Measurements from ENCODE around the gene SETD1A. TPM values are rescaled to one million over a fixed set of nuclear protein-coding genes. Genes with fewer than 3 reads are reported as not detected.

Gene SETD1A
- total and polyA plus RNA-seq, 9 of the 15 experiments (the other 6 are each of a cell fraction or from before 2014, with no cell fraction given): 0.08 to 36.0 (median 4.2) TPM

- TF ChIP-seq KLF13 (tag; IDR thresholded peaks at IDR 0.05; ENCODE audit: borderline replicate concordance, low read depth) (peak; percentile 95), IRF1 (CRISPR knock-in tag; IDR thresholded peaks at IDR 0.05; ENCODE audit: borderline replicate concordance) (no peak), ZBTB2 (IDR thresholded peaks at IDR 0.05) (0 out of 2 replicates have a peak, but pooled peaks have one; percentile 61), SNRNP70 (optimal IDR thresholded peaks at IDR 0.05; ENCODE audit: low read depth, low read length) (no peak), ZBTB43 (CRISPR knock-in tag; IDR thresholded peaks at IDR 0.05) (no peak), CXXC5 (CRISPR knock-in tag; IDR thresholded peaks at IDR 0.05) (peak; percentile 93), SMARCA4 (IDR thresholded peaks at IDR 0.05) (no peak), EGR1 (conservative IDR thresholded peaks at IDR 0.05) (peak; percentile 95), TEAD2 (tag; IDR thresholded peaks at IDR 0.05) (no peak), PATZ1 (CRISPR knock-in tag; IDR thresholded peaks at IDR 0.05; ENCODE audit: borderline replicate concordance) (no peak), SMAD3 (CRISPR knock-in tag; conservative IDR thresholded peaks at IDR 0.05) (0 out of 2 replicates have a peak, but pooled peaks have one; percentile 58), KDM4B (IDR thresholded peaks at IDR 0.05; ENCODE audit: borderline replicate concordance in 2 of 2, low read depth in 1 of 2) (peak in 1 of 2 experiments; percentile 97; a peak in 2 of 4 replicates), ARID4B (CRISPR knock-in tag; IDR thresholded peaks at IDR 0.05) (peak; percentile 53; the same call in 1 of the 2 replicates), SIN3A (IDR thresholded peaks at IDR 0.05; ENCODE audit: borderline replicate concordance in 2 of 2, control insufficient read depth in 1 of 2, low read depth in 2 of 2, low read length in 2 of 2) (peak in 1 of 2 experiments; percentile 2; a peak in 1 of 4 replicates), ARID2 (IDR thresholded peaks at IDR 0.05) (no peak), ZNF551 (CRISPR knock-in tag; IDR thresholded peaks at IDR 0.05) (no peak), HDAC8 (tag; IDR thresholded peaks at IDR 0.05) (peak; percentile 80; the same call in 1 of the 2 replicates)
Observed at GRCh38 chr16:30922960-30923535, 34.5 kb upstream of the SETD1A start (continued).
